H9 (cell line): ENCODE data around the gene RBPJ. TPM values are rescaled to one million over a fixed set of nuclear protein-coding genes. Genes with fewer than 3 reads are reported as not detected.

Source experiments
- DNase-seq: peaks from one replicate; pipeline ENCODE4 v3.0.0-alpha.2; 2017
- H2AFZ ChIP-seq: one replicate; pipeline ENCODE4 v1.6.1; 2013; ENCODE audit warnings: mild to moderate bottlenecking, low read length, control low read depth, moderate library complexity
- H2AK5ac ChIP-seq: 2 replicates; pipeline ENCODE4 v1.6.1; 2013; ENCODE audit warnings: low read length, control low read depth, mixed read lengths; ENCODE audit not compliant: insufficient read length
- H2BK120ac ChIP-seq: one replicate; pipeline ENCODE4 v1.6.1; 2013; ENCODE audit warnings: low read depth, mild to moderate bottlenecking, low read length, control low read depth, inconsistent platforms; ENCODE audit not compliant: poor library complexity, severe bottlenecking
- H2BK12ac ChIP-seq: 2 replicates; pipeline ENCODE4 v1.6.1; 2013; ENCODE audit warnings: low read length, control low read depth, mixed read lengths, low read depth; ENCODE audit not compliant: insufficient read length
- H2BK15ac ChIP-seq: 2 replicates; pipeline ENCODE4 v1.6.1; 2013; ENCODE audit warnings: low read depth, low read length, control low read depth
- H2BK20ac ChIP-seq: one replicate; pipeline ENCODE4 v1.6.1; 2013; ENCODE audit warnings: low read depth, mild to moderate bottlenecking, low read length, control low read depth, inconsistent platforms; ENCODE audit not compliant: poor library complexity, severe bottlenecking
- H2BK5ac ChIP-seq: 2 replicates; pipeline ENCODE4 v1.6.1; 2013; ENCODE audit warnings: low read length, control low read depth, mixed read lengths; ENCODE audit not compliant: insufficient read length
- H3K14ac ChIP-seq: 2 replicates; pipeline ENCODE4 v1.6.1; 2013; ENCODE audit warnings: low read length, control low read depth; ENCODE audit not compliant: insufficient read depth
- H3K18ac ChIP-seq: 2 replicates; pipeline ENCODE4 v1.6.1; 2013; ENCODE audit warnings: low read depth, mild to moderate bottlenecking, mixed read lengths, low read length, control low read depth; ENCODE audit not compliant: insufficient read length
- H3K23ac ChIP-seq: 2 replicates; pipeline ENCODE4 v1.6.1; 2013; ENCODE audit warnings: low read length, control low read depth, mixed read lengths, low read depth; ENCODE audit not compliant: insufficient read length
- H3K23me2 ChIP-seq: 2 replicates; pipeline ENCODE4 v1.6.1; 2013; ENCODE audit warnings: low read depth, mild to moderate bottlenecking, mixed read lengths, low read length, control low read depth; ENCODE audit not compliant: insufficient read length, poor library complexity, severe bottlenecking
- H3K27ac ChIP-seq: 2 replicates; pipeline ENCODE4 v1.5.1; 2013; ENCODE audit warnings: low read length, control low read depth, mixed read lengths, low read depth; ENCODE audit not compliant: insufficient read length
- H3K27me3 ChIP-seq: 2 replicates; pipeline ENCODE4 v1.6.1; 2013; ENCODE audit warnings: low read length, control low read depth, inconsistent platforms; ENCODE audit not compliant: insufficient read depth
- H3K4ac ChIP-seq: 2 replicates; pipeline ENCODE4 v1.6.1; 2013; ENCODE audit warnings: low read depth, mild to moderate bottlenecking, control low read depth, inconsistent platforms, low read length, moderate library complexity
- H3K4me1 ChIP-seq: 2 replicates; pipeline ENCODE4 v1.6.1; 2013; ENCODE audit warnings: low read length, control low read depth, inconsistent platforms; ENCODE audit not compliant: insufficient read depth
- H3K4me2 ChIP-seq: 2 replicates; pipeline ENCODE4 v1.6.1; 2013; ENCODE audit warnings: low read length, control low read depth, mixed read lengths; ENCODE audit not compliant: insufficient read length, insufficient read depth
- H3K56ac ChIP-seq: 2 replicates; pipeline ENCODE4 v1.6.1; 2013; ENCODE audit warnings: low read depth, mild to moderate bottlenecking, mixed read lengths, low read length, control low read depth; ENCODE audit not compliant: insufficient read length
- H3K79me1 ChIP-seq: 2 replicates; pipeline ENCODE4 v1.6.1; 2013; ENCODE audit warnings: low read depth, mild to moderate bottlenecking, moderate library complexity, low read length, control low read depth, inconsistent platforms; ENCODE audit not compliant: insufficient read depth, poor library complexity, severe bottlenecking
- H3K79me2 ChIP-seq: 2 replicates; pipeline ENCODE4 v1.6.1; 2013; ENCODE audit warnings: low read length, control low read depth, inconsistent platforms; ENCODE audit not compliant: insufficient read depth
- H3K9ac ChIP-seq: 2 replicates; pipeline ENCODE4 v1.6.1; 2013; ENCODE audit warnings: low read length, control low read depth, mixed read lengths; ENCODE audit not compliant: insufficient read length; ENCODE audit errors: extremely low read depth
- H3K9me3 ChIP-seq: one replicate; pipeline ENCODE4 v1.6.1; 2013; ENCODE audit warnings: low read depth, low read length, inconsistent platforms; ENCODE audit not compliant: control insufficient read depth
- H3T11ph ChIP-seq: one replicate; pipeline ENCODE4 v1.6.1; 2013; ENCODE audit warnings: mild to moderate bottlenecking, low read length, control low read depth, inconsistent platforms
- H4K20me1 ChIP-seq: one replicate; pipeline ENCODE4 v1.6.1; 2013; ENCODE audit not compliant: control insufficient read depth, insufficient read length, insufficient read depth
- H4K5ac ChIP-seq: 2 replicates; pipeline ENCODE4 v1.6.1; 2013; ENCODE audit warnings: low read depth, mild to moderate bottlenecking, mixed read lengths, low read length, control low read depth; ENCODE audit not compliant: insufficient read length
- H4K8ac ChIP-seq: replicated peaks from 2 replicates; pipeline ENCODE4 v1.6.1; 2013; ENCODE audit warnings: low read length, control low read depth, mixed read lengths, low read depth; ENCODE audit not compliant: insufficient read length
- H4K91ac ChIP-seq: 2 replicates; pipeline ENCODE4 v1.6.1; 2013; ENCODE audit warnings: low read depth, mild to moderate bottlenecking, moderate library complexity, mixed read lengths, low read length, control low read depth; ENCODE audit not compliant: insufficient read length
- H3K27ac Mint-ChIP-seq, 3 experiments: 2 replicates in 2 of 3; 3 replicates in 1 of 3; pipeline ENCODE4 v1.8.0; 2020 to 2021; ENCODE audit warnings: mixed read lengths in 3 of 3, mild to moderate bottlenecking in 1 of 3, moderate library complexity in 1 of 3
- H3K27me3 Mint-ChIP-seq: 2 replicates; pipeline ENCODE4 v1.8.0; 2021; ENCODE audit warnings: low read depth, mild to moderate bottlenecking, moderate library complexity, mixed read lengths
- H3K36me3 Mint-ChIP-seq, 3 experiments: 2 replicates in 2 of 3; 3 replicates in 1 of 3; pipeline ENCODE4 v1.8.0; 2020 to 2021; ENCODE audit warnings: low read depth in 3 of 3, mixed read lengths in 3 of 3; ENCODE audit not compliant: insufficient read depth in 1 of 3
- H3K4me1 Mint-ChIP-seq, 2 experiments: 2 replicates each; pipeline ENCODE4 v1.8.0; 2020; ENCODE audit warnings: mixed read lengths in 2 of 2
- H3K4me3 Mint-ChIP-seq, 2 experiments: 2 replicates in 1 of 2; 3 replicates in 1 of 2; pipeline ENCODE4 v1.8.0; 2020 to 2021; ENCODE audit warnings: mild to moderate bottlenecking in 2 of 2, mixed read lengths in 2 of 2, moderate library complexity in 1 of 2
- H3K9me3 Mint-ChIP-seq, 2 experiments: 2 replicates in 1 of 2; 3 replicates in 1 of 2; pipeline ENCODE4 v1.8.0; 2020; ENCODE audit warnings: mild to moderate bottlenecking in 2 of 2, mixed read lengths in 2 of 2, moderate library complexity in 1 of 2
- WGBS: extraction: QIAGEN DNeasy Blood & Tissue Kit; methylation state at CpG from one replicate; pipeline ENCODE4 v1.1.7; 2013; ENCODE audit warnings: missing lambda C conversion rate, low lambda C conversion rate, mixed read lengths; ENCODE audit not compliant: insufficient read length; ENCODE audit errors: extremely low coverage; 5-methylcytosine and 5-hydroxymethylcytosine counted together
- total RNA-seq: library from RNA; stranded (reverse); gene quantifications from 2 replicates; pipeline ENCODE4 v1.2.1, GENCODE V29; 2021
- TF ChIP-seq, protein P1 (sequence below): fragments of 200-600 bp; sonication (generic); conservative IDR thresholded peaks from 3 replicates; pipeline ENCODE4 v1.8.0; 2021; ENCODE audit warnings: antibody characterized with exemption, mild to moderate bottlenecking

RBPJ gene
- total RNA-seq, 1 experiment from 2014 or later = 166 TPM

- H2BK15ac ChIP-seq = no peak overlapping the region
Measured at GRCh38 chr4:26360864-26361263, 40.0 kb downstream of the RBPJ start.

More at GRCh38 chr4:26360864-26361263, 40.0 kb downstream of the RBPJ start:
- H4K91ac ChIP-seq = no peak overlapping the region
- no peak overlapping the region for H3K56ac ChIP-seq
- no peaks in the 10 kb centered on the region for H3K4me1 ChIP-seq
- no peak overlapping the region for H2AFZ ChIP-seq
- Mint-ChIP-seq H3K27me3 (no peaks in the 10 kb centered on the region), H3K4me3 (peak overlapping the region in 1 of 2 experiments; percentile 6; a peak in 1 of 5 replicates), H3K36me3 (no peaks in the 10 kb centered on the region), H3K4me1 (peaks cover 14 to 21% of the 10 kb centered on the region in 2 experiments), H3K27ac (peak overlapping the region; percentile 34 to 82 (median 81); a peak in 5 of 7 replicates), H3K9me3 (no peaks in the 10 kb centered on the region)
- H3K4me2 ChIP-seq = no peak overlapping the region
- H3K14ac ChIP-seq = no peak overlapping the region
- no peaks in the 10 kb centered on the region for H4K20me1 ChIP-seq
- no CpG with 5 or more reads among the region's 5 CpGs for WGBS
- no peak overlapping the region for H3K9ac ChIP-seq
- H3K79me2 ChIP-seq = peaks cover 52% of the 10 kb centered on the region; the same call in 1 of the 2 replicates
- no peak overlapping the region for H2BK5ac ChIP-seq
- no peak overlapping the region for H2BK20ac ChIP-seq
- no peak overlapping the region for H3K23ac ChIP-seq
- H3K4ac ChIP-seq = no peak overlapping the region
- H2AK5ac ChIP-seq = no peak overlapping the region
- H3K9me3 ChIP-seq = no peaks in the 10 kb centered on the region
- H3T11ph ChIP-seq = no peak overlapping the region
- no peak overlapping the region for H4K5ac ChIP-seq
- H3K27me3 ChIP-seq = no peaks in the 10 kb centered on the region
- DNase-seq = no peak
- TF ChIP-seq, protein P1, sequence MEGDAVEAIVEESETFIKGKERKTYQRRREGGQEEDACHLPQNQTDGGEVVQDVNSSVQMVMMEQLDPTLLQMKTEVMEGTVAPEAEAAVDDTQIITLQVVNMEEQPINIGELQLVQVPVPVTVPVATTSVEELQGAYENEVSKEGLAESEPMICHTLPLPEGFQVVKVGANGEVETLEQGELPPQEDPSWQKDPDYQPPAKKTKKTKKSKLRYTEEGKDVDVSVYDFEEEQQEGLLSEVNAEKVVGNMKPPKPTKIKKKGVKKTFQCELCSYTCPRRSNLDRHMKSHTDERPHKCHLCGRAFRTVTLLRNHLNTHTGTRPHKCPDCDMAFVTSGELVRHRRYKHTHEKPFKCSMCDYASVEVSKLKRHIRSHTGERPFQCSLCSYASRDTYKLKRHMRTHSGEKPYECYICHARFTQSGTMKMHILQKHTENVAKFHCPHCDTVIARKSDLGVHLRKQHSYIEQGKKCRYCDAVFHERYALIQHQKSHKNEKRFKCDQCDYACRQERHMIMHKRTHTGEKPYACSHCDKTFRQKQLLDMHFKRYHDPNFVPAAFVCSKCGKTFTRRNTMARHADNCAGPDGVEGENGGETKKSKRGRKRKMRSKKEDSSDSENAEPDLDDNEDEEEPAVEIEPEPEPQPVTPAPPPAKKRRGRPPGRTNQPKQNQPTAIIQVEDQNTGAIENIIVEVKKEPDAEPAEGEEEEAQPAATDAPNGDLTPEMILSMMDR = no peak
- no peak overlapping the region for H3K27ac ChIP-seq
- H3K79me1 ChIP-seq = peaks cover 3% of the 10 kb centered on the region
- H3K18ac ChIP-seq = no peak overlapping the region
- no peak overlapping the region for H2BK12ac ChIP-seq
- no peak overlapping the region for H4K8ac ChIP-seq
- H3K23me2 ChIP-seq = no peaks in the 10 kb centered on the region
- H2BK120ac ChIP-seq = no peak overlapping the region
